ENCODE results near the gene C9orf72. TPM values are rescaled to one million over a fixed set of nuclear protein-coding genes. Genes with fewer than 3 reads are reported as not detected.

The C9orf72 gene
- total RNA-seq, 2 donors from 2014 or later: 11.5 to 21.3 TPM

- no peak for ATAC-seq (replicated peaks in 1 of 2)
- DNase-seq: no peak
- peaks cover 41% of the 10 kb centered on the region for H3K4me1 Mint-ChIP-seq (ENCODE audit: low read depth)
- H3K27ac Mint-ChIP-seq: no peak overlapping the region
- H3K9me3 Mint-ChIP-seq: no peaks in the 10 kb centered on the region
- H3K36me3 Mint-ChIP-seq (ENCODE audit: insufficient read depth in 2 of 2): peaks cover 7 to 8% of the 10 kb centered on the region in 2 donors
- H3K4me3 Mint-ChIP-seq: no peak overlapping the region
- no peaks in the 10 kb centered on the region for H3K27me3 Mint-ChIP-seq (ENCODE audit: low read depth)
Measured at GRCh38 chr9:27569406-27569805, 3.9 kb downstream of the C9orf72 start.

- Mint-ChIP-seq H3K27ac (no peak overlapping the region), H3K36me3 (ENCODE audit: insufficient read depth in 2 of 2) (peaks cover 3 to 10% of the 10 kb centered on the region in 2 donors)
Measured at GRCh38 chr9:27566118-27566517, 7.2 kb downstream of the C9orf72 start.

GRCh38 chr9:27565696-27566095, 7.6 kb downstream of the C9orf72 start:
- no peaks in the 10 kb centered on the region for H3K27me3 Mint-ChIP-seq (ENCODE audit: low read depth)

More at GRCh38 chr9:27566118-27566517, 7.2 kb downstream of the C9orf72 start:
- Mint-ChIP-seq H3K4me1 (ENCODE audit: low read depth) (peaks cover 31% of the 10 kb centered on the region), H3K9me3 (no peaks in the 10 kb centered on the region), H3K4me3 (no peak overlapping the region), H3K27me3 (ENCODE audit: low read depth) (no peaks in the 10 kb centered on the region)
- ATAC-seq (replicated peaks in 1 of 2) (no peak), DNase-seq (no peak)

GRCh38 chr9:27564670-27565069, 8.6 kb downstream of the C9orf72 start:
- no peak for DNase-seq
- Mint-ChIP-seq H3K4me3 (no peak overlapping the region), H3K27me3 (ENCODE audit: low read depth) (no peaks in the 10 kb centered on the region), H3K27ac (no peak overlapping the region), H3K36me3 (ENCODE audit: insufficient read depth in 2 of 2) (peaks cover 3 to 7% of the 10 kb centered on the region in 2 donors), H3K4me1 (ENCODE audit: low read depth) (peaks cover 31% of the 10 kb centered on the region), H3K9me3 (no peaks in the 10 kb centered on the region)
- no peak for ATAC-seq (replicated peaks in 1 of 2)

More at GRCh38 chr9:27565696-27566095, 7.6 kb downstream of the C9orf72 start:
- Mint-ChIP-seq H3K36me3 (ENCODE audit: insufficient read depth in 2 of 2) (peaks cover 3 to 10% of the 10 kb centered on the region in 2 donors), H3K9me3 (no peaks in the 10 kb centered on the region), H3K4me3 (peak overlapping the region in 1 of 2 donors; percentile 29), H3K27ac (no peak overlapping the region), H3K4me1 (ENCODE audit: low read depth) (peaks cover 31% of the 10 kb centered on the region)
- ATAC-seq (replicated peaks in 1 of 2) (no peak), DNase-seq (no peak)

GRCh38 chr9:27563738-27564430, 9.4 kb downstream of the C9orf72 start:
- H3K36me3 Mint-ChIP-seq (ENCODE audit: insufficient read depth in 2 of 2): peaks cover 3 to 7% of the 10 kb centered on the region in 2 donors
- H3K27me3 Mint-ChIP-seq (ENCODE audit: low read depth): no peaks in the 10 kb centered on the region

GRCh38 chr9:27561685-27562084, 11.6 kb downstream of the C9orf72 start:
- peak overlapping the region; percentile 85 for H3K27ac Mint-ChIP-seq

More at GRCh38 chr9:27563738-27564430, 9.4 kb downstream of the C9orf72 start:
- no peaks in the 10 kb centered on the region for H3K9me3 Mint-ChIP-seq
- no peak overlapping the region for H3K27ac Mint-ChIP-seq
- no peak for ATAC-seq (replicated peaks in 1 of 2)
- DNase-seq: no peak
- H3K4me1 Mint-ChIP-seq (ENCODE audit: low read depth): peaks cover 31% of the 10 kb centered on the region
- no peak overlapping the region for H3K4me3 Mint-ChIP-seq

GRCh38 chr9:27560457-27560856, 12.8 kb downstream of the C9orf72 start:
- Mint-ChIP-seq H3K27ac (no peak overlapping the region), H3K9me3 (no peaks in the 10 kb centered on the region), H3K36me3 (ENCODE audit: insufficient read depth in 2 of 2) (peaks cover 3 to 6% of the 10 kb centered on the region in 2 donors), H3K4me1 (ENCODE audit: low read depth) (peaks cover 22% of the 10 kb centered on the region), H3K27me3 (ENCODE audit: low read depth) (no peaks in the 10 kb centered on the region), H3K4me3 (no peak overlapping the region)
- ATAC-seq (replicated peaks in 1 of 2): no peak
- no peak for DNase-seq

More at GRCh38 chr9:27561685-27562084, 11.6 kb downstream of the C9orf72 start:
- Mint-ChIP-seq H3K4me1 (ENCODE audit: low read depth) (peaks cover 31% of the 10 kb centered on the region), H3K4me3 (peak overlapping the region in 1 of 2 donors; percentile 26), H3K9me3 (no peaks in the 10 kb centered on the region), H3K36me3 (ENCODE audit: insufficient read depth in 2 of 2) (peaks cover 3 to 7% of the 10 kb centered on the region in 2 donors), H3K27me3 (ENCODE audit: low read depth) (no peaks in the 10 kb centered on the region)
- ATAC-seq (replicated peaks in 1 of 2) (peak in 1 of 2 donors; percentile 58), DNase-seq (no peak)

- no peaks in the 10 kb centered on the region for H3K9me3 Mint-ChIP-seq
- ATAC-seq (replicated peaks in 1 of 2) (no peak), DNase-seq (no peak)
- peaks cover 3 to 10% of the 10 kb centered on the region in 2 donors for H3K36me3 Mint-ChIP-seq (ENCODE audit: insufficient read depth in 2 of 2)
- no peaks in the 10 kb centered on the region for H3K27me3 Mint-ChIP-seq (ENCODE audit: low read depth)
- no peak overlapping the region for H3K27ac Mint-ChIP-seq
- H3K4me1 Mint-ChIP-seq (ENCODE audit: low read depth): peaks cover 5% of the 10 kb centered on the region
- H3K4me3 Mint-ChIP-seq: no peak overlapping the region
Measured at GRCh38 chr9:27558307-27558706, 15.0 kb downstream of the C9orf72 start.

- Mint-ChIP-seq H3K27ac (no peak overlapping the region), H3K9me3 (no peaks in the 10 kb centered on the region), H3K27me3 (ENCODE audit: low read depth) (no peaks in the 10 kb centered on the region)
Measured at GRCh38 chr9:27556470-27556869, 16.8 kb downstream of the C9orf72 start.

GRCh38 chr9:27554712-27555111, 18.6 kb downstream of the C9orf72 start:
- H3K36me3 Mint-ChIP-seq (ENCODE audit: insufficient read depth in 2 of 2): peaks cover 2 to 7% of the 10 kb centered on the region in 2 donors
- H3K9me3 Mint-ChIP-seq: no peaks in the 10 kb centered on the region
- ATAC-seq (replicated peaks in 1 of 2) (no peak), DNase-seq (no peak)
- no peaks in the 10 kb centered on the region for H3K27me3 Mint-ChIP-seq (ENCODE audit: low read depth)
- H3K27ac Mint-ChIP-seq: no peak overlapping the region
- H3K4me3 Mint-ChIP-seq: no peak overlapping the region
- no peaks in the 10 kb centered on the region for H3K4me1 Mint-ChIP-seq (ENCODE audit: low read depth)

More at GRCh38 chr9:27556470-27556869, 16.8 kb downstream of the C9orf72 start:
- DNase-seq (no peak), ATAC-seq (replicated peaks in 1 of 2) (no peak)
- Mint-ChIP-seq H3K4me1 (ENCODE audit: low read depth) (peaks cover 1% of the 10 kb centered on the region), H3K36me3 (ENCODE audit: insufficient read depth in 2 of 2) (peaks cover 2 to 8% of the 10 kb centered on the region in 2 donors), H3K4me3 (no peak overlapping the region)

GRCh38 chr9:27549196-27549755, 24.0 kb downstream of the C9orf72 start:
- no peak for DNase-seq
- Mint-ChIP-seq H3K27ac (no peak overlapping the region), H3K4me1 (ENCODE audit: low read depth) (no peaks in the 10 kb centered on the region), H3K36me3 (ENCODE audit: insufficient read depth in 2 of 2) (peaks cover 2 to 8% of the 10 kb centered on the region in 2 donors), H3K4me3 (no peak overlapping the region), H3K9me3 (no peaks in the 10 kb centered on the region), H3K27me3 (ENCODE audit: low read depth) (no peaks in the 10 kb centered on the region)
- no peak for ATAC-seq (replicated peaks in 1 of 2)

GRCh38 chr9:27548055-27548741, 25.1 kb downstream of the C9orf72 start:
- Mint-ChIP-seq H3K4me1 (ENCODE audit: low read depth) (no peaks in the 10 kb centered on the region), H3K27me3 (ENCODE audit: low read depth) (no peaks in the 10 kb centered on the region), H3K4me3 (no peak overlapping the region), H3K27ac (no peak overlapping the region), H3K36me3 (ENCODE audit: insufficient read depth in 2 of 2) (peaks cover 1 to 5% of the 10 kb centered on the region in 2 donors), H3K9me3 (no peaks in the 10 kb centered on the region)
- DNase-seq: no peak
- ATAC-seq (replicated peaks in 1 of 2): no peak

- Mint-ChIP-seq H3K27ac (no peak overlapping the region), H3K9me3 (no peaks in the 10 kb centered on the region), H3K36me3 (ENCODE audit: insufficient read depth in 2 of 2) (peaks cover 3 to 9% of the 10 kb centered on the region in 2 donors), H3K27me3 (ENCODE audit: low read depth) (no peaks in the 10 kb centered on the region), H3K4me1 (ENCODE audit: low read depth) (no peaks in the 10 kb centered on the region), H3K4me3 (no peak overlapping the region)
- no peak for DNase-seq
- no peak for ATAC-seq (replicated peaks in 1 of 2)
Measured at GRCh38 chr9:27545471-27545870, 27.8 kb downstream of the C9orf72 start.

Data from activated T-cell treated with anti-CD3 and anti-CD28 coated beads, Interleukin-2, amount 50 U/mL, for 72 hours (primary cell).